ENCODE data around the gene IGFL4.

IGFL4 gene

DNA sequence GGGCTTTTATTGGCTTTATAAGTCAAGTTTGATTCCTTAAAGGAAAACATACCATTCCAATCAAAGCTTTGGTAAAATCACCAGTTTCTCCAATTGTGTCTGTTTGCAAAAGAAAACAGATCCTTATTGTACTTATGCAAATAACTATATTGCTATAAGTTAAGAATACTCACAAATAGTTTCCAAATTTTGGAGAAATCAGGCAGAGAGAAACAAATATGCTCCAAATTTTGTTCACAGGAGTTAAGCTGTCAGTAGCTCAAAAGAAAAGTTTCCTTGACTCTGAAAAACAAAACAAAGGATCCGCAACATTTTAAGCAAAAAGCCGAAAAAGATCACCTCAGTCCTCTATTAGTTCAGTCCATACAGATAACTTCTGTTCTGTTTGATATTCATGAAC, 19.2 kb upstream of the IGFL4 start:
- no peak for DNase-seq

GRCh38 chr19:46058778-46059177, 18.0 kb upstream of the IGFL4 start:
- no peak for DNase-seq

GRCh38 chr19:46056536-46056935, 15.7 kb upstream of the IGFL4 start:
- no peak for DNase-seq

DNA sequence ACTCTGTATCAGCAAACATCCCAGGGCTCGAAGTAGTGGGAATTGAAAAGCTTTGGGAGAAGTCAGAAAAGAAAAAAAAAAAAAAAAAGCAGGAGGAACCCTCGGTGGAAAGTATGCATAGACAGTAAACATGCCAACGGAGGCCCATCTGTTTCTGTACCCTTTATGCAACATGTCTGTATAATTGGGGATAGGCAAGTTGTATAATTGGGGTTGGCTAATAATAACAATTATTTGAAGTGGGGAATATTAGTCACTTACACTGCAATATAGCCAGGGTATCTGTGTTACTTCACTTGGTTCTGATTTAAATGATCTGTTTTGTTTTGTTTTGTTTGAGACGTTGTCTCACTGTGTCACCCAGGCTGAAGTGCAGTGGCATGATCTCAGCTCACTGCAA, 12.1 kb upstream of the IGFL4 start:
- no peak for DNase-seq

- no peak for DNase-seq
Observed at GRCh38 chr19:46049597-46049996, 8.8 kb upstream of the IGFL4 start.

DNA sequence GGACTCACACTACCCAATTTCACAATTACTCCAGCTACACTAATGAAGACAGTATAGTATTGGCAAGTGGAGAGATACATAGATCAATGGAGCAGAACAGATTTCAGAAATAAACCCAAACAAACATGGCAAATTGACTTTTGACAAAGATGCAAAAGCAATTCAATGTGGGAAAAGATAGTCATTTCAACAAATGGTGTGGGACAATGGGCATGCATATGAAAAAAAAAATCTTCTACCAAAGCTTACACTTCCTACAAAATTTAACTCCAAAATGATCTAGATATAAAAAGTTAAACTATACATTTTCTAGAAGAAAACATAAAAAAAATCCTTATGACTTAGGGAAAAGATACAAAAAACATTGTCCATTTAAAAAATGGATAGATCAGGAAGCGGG, 2.7 kb upstream of the IGFL4 start:
- no peak for DNase-seq

- no peak for DNase-seq
Observed at GRCh38 chr19:46042252-46042883, 1.6 kb upstream of the IGFL4 start.

- DNase-seq = no peak
Observed at GRCh38 chr19:46040125-46040524, 677 bp downstream of the IGFL4 start.

DNA sequence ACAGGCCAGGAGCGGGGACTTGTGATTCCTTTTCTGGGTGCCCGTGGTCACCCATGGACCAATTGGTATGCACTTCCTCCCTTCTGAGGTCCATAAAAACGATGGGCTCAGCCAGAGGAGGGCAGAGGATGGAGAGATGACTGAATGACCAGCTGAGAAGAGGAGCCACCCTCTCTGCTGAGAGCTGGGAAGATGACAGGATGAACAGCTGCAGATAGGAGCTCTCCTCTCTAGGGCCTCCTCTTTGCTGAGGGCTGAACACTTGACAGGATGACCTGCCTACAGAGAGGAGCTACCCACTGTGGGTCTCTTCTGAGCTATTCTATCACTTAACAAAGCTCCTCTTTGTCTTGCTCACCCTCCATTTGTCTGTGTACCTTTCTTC, 4.1 kb downstream of the IGFL4 start:
- no peak for DNase-seq

DNA sequence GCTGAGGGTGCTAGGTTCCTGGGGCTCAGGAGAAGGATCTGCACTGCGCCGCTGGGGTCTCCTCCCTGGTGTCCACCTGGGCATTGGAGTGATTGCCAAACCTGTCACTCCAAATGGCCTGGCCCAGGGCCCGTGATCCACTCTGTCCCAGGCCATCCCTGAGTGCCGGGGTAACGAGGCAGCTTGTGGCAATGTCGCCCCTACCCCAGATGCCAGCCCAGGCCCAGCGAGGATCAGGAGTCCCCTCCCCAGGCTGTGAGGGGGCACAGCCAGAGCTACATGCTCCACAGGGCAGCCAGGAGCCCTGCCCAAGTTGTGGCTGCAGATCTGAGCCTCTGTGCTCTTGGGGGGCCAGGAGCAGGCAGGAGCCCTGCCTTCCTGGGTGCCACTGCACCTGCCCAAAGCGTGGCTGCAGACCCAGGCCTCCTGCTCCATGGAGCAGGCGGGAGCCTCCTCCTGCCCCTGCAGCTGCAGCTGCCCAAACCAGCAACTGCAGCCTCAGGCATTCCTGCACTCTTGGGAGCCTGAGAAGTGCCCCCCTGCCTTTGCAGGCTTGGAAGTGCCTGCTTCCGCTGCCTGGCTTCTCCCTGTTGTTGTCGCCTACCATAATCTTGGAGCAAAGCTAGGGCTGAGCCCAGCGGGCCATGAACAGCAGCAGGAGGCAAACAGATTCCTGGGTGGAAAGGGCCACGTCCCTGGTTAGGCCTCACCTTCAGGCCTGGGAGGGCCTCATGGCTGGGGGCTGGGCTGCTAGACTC, 4.6 kb downstream of the IGFL4 start:
- no peak for DNase-seq

- DNase-seq = no peak
Observed at GRCh38 chr19:46035546-46035945, 5.3 kb downstream of the IGFL4 start.

GRCh38 chr19:46033401-46033800, 7.4 kb downstream of the IGFL4 start:
- DNase-seq = no peak

GRCh38 chr19:46032597-46033025, 8.2 kb downstream of the IGFL4 start:
- no peak for DNase-seq

- no peak for DNase-seq
Observed at GRCh38 chr19:46031781-46032596, 8.8 kb downstream of the IGFL4 start.

DNA sequence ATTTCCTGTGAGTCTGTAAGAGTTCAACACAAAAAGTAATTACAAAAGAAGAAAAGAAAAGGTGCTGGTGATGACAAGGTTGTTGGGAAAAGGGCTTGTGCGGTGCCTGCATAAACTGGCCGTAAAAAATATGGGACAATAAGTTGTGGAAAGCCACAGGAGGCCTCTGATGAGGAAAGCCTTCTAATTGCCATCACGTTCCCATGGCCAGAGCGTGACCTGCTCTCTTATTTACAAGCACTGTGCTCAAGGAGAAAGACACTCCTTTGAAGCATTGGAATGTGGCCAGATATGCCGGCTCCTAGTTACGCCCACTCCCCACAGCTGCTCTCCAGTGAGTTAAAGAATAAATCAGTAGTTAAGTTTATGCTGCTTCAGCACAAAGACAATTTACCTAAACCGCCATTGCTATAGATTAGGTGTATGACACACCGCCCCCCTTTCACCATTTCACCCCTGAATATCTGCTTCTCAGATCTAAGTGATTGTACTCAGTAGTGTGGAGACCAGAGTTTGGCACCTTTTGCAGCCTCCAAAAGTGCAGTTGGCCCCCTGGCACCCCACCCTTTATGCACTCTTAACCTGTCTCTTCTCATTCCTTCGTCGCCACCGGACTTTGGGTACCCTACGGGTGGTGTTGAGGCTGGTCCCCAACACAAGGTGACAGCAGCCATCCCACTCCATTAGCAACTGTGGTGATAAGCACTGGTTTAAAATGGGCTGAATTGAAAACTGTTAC, 9.8 kb downstream of the IGFL4 start:
- DNase-seq = no peak

DNA sequence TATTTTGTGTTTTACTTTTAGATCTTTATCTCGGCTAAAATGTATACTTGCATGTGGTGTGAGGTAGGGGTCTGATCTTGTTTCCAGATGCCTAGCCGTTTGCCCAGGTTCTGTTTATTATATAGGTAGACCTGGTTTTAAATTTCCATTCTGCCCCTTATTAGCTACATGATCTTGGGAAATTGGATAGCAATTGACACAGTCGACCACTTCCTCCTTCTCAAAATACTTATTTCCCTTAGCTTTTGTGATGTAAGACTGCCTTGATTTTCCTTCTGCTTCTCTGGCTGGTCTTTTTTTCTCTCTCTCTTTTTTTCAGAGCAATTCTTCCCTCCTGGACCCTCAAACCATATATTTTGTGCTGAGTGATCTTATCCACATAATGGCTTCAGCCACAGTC, 15.0 kb downstream of the IGFL4 start:
- peak; percentile 20 to 44 for DNase-seq

DNA sequence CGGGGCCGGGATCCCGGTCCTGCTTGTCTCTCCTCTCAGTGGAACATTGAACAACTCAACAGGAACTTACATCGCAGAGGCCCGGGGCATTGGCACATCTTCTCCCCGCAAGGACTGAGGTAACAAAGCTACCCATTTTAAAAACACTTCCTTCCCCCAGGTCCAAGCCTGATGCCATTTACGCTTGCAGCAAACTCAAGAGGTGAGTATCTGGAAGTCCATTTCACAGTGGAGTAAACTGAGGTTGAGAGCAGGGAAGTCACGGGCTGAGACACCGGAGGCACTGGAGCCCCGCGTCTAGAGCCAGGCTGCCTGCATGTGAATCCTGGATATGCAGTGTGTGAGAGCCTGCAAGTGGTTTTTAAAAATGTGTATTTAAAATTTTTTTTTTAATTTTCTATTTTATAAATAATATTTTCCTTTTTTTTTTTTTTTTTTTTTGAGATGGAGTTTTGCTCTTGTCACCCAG, 17.5 kb downstream of the IGFL4 start:
- DNase-seq = no peak

DNA sequence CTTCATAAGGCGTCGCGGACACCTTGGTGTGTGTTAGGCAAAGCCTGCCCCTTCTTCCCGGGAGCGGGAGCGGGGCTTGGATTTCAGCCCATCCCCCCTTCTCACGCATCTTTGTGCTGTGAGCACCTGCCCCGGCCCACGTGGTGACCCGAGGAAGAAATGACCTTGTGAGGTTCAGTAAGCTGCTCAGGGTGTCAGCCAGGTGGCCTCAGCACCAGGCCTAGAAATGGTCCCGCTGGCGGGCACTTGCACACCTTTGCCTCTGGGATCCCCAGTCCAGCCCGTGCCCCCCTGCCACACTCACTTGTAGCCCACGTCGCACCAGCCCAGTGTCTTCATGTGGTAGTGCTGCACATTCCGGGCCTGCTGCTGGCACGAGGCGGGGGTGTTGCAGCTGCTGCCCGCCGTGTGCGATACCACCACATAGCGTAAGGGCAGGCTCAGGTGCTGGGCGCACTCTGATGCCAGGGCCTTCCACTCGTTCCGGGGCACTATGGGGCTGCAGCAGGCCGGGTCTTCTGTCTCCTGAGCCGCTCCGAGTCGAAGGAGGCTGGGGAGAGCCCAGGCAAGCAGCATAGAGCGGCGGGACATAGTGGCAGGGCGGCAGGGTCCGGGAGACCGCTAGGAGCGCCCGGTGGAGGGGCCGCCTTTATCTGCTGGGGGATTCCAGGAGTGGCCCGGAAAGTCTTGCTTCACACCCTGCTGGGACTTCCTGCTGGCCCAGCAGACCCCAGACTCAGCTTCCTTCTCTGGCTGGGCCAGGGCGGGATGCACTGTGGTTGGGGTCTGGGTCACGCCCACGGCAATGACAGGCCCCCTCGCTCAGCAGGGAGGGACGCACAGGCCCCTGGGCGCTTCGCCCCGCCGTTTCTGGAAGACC, 18.1 kb downstream of the IGFL4 start, which contains the start of gene PGLYRP1:
TSS of gene PGLYRP1 (minus strand) at position 623 of the 880 bp plus-strand sequence. CDS start at position 591, 32 bp downstream.
- no peak for DNase-seq

GRCh38 chr19:46022061-46022430, 18.8 kb downstream of the IGFL4 start:
- no peak for DNase-seq

DNA sequence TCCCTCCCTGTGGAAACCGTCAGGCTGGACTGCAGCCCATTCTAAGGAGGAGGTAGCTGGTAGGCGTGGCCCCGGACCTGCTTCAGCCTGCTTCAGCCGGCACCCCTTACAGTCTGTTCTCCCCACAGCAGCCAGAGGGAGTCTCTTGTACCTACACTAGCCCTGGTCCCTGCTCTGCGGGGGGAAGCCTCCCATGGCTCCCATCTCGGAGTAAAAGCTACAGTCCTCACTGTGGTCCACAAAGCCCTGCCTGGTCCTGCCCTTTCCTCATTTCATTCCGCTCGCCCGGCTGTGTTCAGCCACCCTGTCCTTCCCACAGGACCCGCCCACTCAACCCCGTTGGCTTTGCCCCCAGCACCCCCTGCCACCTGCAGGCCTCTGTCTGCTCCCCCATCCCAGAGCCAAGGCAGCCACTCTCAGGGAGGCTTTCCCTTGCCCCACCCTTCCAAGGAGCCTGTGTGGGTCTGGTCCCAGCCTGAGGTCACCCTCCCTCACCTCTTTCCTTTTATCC, 19.2 kb downstream of the IGFL4 start:
- DNase-seq = no peak

GRCh38 chr19:46020819-46021125, 20.0 kb downstream of the IGFL4 start:
- DNase-seq = no peak

DNA sequence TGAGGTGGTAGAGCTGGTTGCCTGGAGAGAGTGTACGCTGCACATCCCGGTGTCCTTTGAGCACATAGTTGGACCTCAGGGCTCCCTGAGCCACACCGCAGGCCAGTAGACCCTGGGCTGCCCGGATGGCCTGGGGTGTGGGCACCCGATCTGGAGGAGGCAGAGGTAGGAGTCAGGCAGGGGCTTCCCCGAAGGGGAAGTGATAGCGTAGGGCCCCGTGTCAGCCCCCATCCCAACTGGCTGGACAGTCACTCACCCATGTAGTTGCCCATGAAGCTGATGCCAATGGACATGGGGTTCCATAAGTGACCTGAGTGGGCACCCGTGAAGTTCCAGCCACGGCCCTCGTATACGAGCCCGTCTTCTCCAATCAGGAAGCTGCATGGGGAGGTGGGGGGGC, 21.5 kb downstream of the IGFL4 start:
- no peak for DNase-seq

All from Kasumi-1 (cell line).